ENCODE measurements around the gene ITGB4.

DNA sequence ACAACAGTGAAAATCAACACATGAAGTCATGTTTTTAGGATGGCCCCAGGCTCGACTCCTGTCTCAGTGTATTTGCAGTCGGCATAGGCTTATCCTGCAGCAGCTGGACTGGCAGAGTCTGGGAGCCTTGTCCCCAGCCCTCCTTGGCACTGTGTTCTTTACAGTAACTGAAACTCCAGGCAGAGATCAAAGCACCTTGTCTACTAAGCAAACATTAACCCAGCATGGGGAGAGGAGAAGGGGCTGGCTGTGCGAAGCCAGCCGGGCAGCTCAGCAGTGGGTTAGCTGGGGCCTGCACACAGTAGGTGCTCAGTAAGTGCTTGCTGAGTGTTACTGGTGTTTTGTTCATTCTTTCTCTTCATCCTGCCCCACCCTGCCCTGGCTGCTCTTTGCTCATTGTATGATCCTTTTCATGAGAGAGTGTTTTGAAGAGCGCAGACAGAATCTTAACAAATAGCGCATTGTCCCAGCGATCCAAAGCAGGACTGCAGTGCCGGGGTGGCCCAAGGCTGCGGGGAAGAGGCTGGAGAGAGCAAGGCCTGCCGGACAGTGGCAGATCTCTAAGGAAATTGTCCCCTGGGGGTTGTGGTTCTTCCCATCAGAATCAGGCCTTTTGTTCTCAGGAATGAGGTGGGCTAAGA lies 23.5 kb upstream of the ITGB4 start:
- TF ChIP-seq POLR2A (IDR thresholded peaks at IDR 0.05; ENCODE audit: low read length) = no peak
- TF ChIP-seq GATA1 (IDR thresholded peaks at IDR 0.05; ENCODE audit: low read depth, low read length) = no peak

All from erythroblast (primary cell).